Naive B cell (primary cell): ENCODE results near the gene JPH2. TPM values are rescaled to one million over a fixed set of nuclear protein-coding genes. Genes with fewer than 3 reads are reported as not detected.

Experiments used
- ATAC-seq, 2 donors: fragments of 150-1000 bp; cut with Tn5 transposase; 2 replicates each; pipeline ENCODE4 v1.10.0; 2021; ENCODE audit warnings: low read depth in 2 of 2, mild to moderate bottlenecking in 2 of 2, moderate library complexity in 2 of 2
- DNase-seq: peaks from one replicate; pipeline ENCODE4 v3.0.0; 2022
- H3K27ac Mint-ChIP-seq, 6 donors: one replicate each; pipeline ENCODE4 v1.8.0; 2020 to 2022; ENCODE audit warnings: mild to moderate bottlenecking in 6 of 6, mixed read lengths in 6 of 6, moderate library complexity in 5 of 6, inconsistent platforms in 2 of 6
- H3K27me3 Mint-ChIP-seq, 3 donors: one replicate each; pipeline ENCODE4 v1.8.0; 2021 to 2022; ENCODE audit warnings: mixed read lengths in 3 of 3, mild to moderate bottlenecking in 1 of 3
- H3K36me3 Mint-ChIP-seq, 2 donors: one replicate each; pipeline ENCODE4 v1.8.0; 2020 to 2022; ENCODE audit warnings: mixed read lengths in 2 of 2, inconsistent platforms in 1 of 2, mild to moderate bottlenecking in 1 of 2
- H3K4me1 Mint-ChIP-seq, 3 donors: one replicate each; pipeline ENCODE4 v1.8.0; 2020 to 2022; ENCODE audit warnings: mixed read lengths in 3 of 3, inconsistent platforms in 1 of 3, mild to moderate bottlenecking in 1 of 3, moderate library complexity in 1 of 3
- H3K4me3 Mint-ChIP-seq, 8 donors: one replicate each; pipeline ENCODE4 v1.8.0; 2020 to 2022; ENCODE audit warnings: mild to moderate bottlenecking in 8 of 8, mixed read lengths in 8 of 8, moderate library complexity in 8 of 8, inconsistent platforms in 2 of 8
- H3K9me3 Mint-ChIP-seq, 7 donors: one replicate each; pipeline ENCODE4 v1.8.0; 2020 to 2022; ENCODE audit warnings: mixed read lengths in 7 of 7, mild to moderate bottlenecking in 5 of 7, inconsistent platforms in 2 of 7, moderate library complexity in 1 of 7
- polyA plus RNA-seq, 6 donors: library from polyadenylated mRNA; unstranded; fragments of 300-500 nt; fragmentation: Illumina TruSeq; gene quantifications; one replicate each; pipeline ENCODE4 v1.2.3, GENCODE V29; 2021; ENCODE audit warnings: low read depth in 6 of 6

Gene JPH2
- polyA plus RNA-seq, 6 donors from 2014 or later = not detected

DNA sequence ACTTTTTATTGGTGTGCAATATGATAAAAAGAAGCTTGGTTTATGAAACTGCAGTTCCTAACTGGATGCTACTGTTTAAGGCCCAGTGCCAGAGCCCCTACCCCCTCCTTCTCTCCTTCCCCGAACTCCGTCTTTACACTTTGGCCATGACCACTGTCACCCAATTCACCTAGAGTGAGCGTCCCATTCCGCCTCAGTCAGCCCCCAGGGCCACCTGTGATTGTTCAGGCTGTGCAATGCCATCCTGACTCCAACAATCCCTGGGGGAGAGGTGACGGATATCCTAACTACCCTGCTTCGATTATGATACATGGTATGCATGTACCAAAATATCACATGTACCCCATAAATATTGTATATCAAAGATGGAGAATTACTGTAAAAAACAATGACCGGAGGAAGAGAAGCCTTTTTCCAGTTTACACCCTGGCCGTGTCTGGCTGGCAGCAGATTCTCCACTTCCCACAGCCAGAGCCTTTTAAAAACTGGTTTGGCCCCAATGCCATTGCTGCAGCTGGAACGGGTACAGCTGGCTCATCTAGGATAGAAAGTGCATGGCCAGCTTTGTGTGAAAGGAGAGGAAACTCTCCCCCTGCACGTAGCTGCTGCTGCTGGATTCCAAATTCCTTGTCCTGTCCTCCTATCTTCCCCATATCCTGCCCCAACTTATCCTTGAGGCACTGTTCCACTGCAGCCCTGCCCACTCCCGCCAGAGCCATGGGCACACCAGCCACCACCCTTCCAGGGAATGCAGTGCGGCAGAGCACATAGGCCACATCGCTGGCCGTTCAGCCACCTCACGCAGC is 99.7 kb downstream of the JPH2 start:
- Mint-ChIP-seq H3K27ac (no peak overlapping the region), H3K36me3 (no peaks in the 10 kb centered on the region), H3K4me1 (peaks cover 0 to 3% (median 0%) of the 10 kb centered on the region in 3 donors), H3K9me3 (peaks cover 0 to 2% (median 0%) of the 10 kb centered on the region in 7 donors), H3K27me3 (peaks cover 4 to 14% (median 8%) of the 10 kb centered on the region in 3 donors), H3K4me3 (no peak overlapping the region)
- no peak for DNase-seq
- ATAC-seq = no peak

- peaks cover 0 to 3% (median 0%) of the 10 kb centered on the region in 3 donors for H3K4me1 Mint-ChIP-seq
- no peak overlapping the region for H3K27ac Mint-ChIP-seq
- DNase-seq (no peak), ATAC-seq (no peak)
- peaks cover 4 to 11% (median 8%) of the 10 kb centered on the region in 3 donors for H3K27me3 Mint-ChIP-seq
- H3K4me3 Mint-ChIP-seq = no peak overlapping the region
- no peaks in the 10 kb centered on the region for H3K36me3 Mint-ChIP-seq
- H3K9me3 Mint-ChIP-seq = peaks cover 0 to 2% (median 0%) of the 10 kb centered on the region in 7 donors
Measured at GRCh38 chr20:44085616-44086434, 101.2 kb downstream of the JPH2 start.

DNA sequence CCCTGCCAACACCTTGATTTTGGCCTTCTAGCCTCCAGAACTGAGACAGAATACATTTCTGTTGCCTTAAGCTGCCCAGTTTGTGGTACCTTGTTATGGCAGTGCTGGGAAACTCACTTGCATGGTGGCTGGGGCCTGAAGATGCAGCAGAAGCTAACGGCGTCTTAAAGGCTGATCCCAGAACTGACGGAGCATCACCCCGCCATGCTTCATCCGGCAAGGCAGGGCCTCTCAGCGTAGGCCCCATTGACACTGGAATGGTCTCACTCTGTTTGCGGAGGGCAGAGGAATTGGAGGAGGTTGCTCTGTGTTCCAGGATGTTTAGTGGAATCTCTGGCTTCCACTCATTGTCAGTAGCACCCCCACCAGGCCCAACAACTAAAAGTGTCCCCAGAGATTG is 102.1 kb downstream of the JPH2 start:
- no peaks in the 10 kb centered on the region for H3K36me3 Mint-ChIP-seq
- peaks cover 0 to 2% (median 0%) of the 10 kb centered on the region in 7 donors for H3K9me3 Mint-ChIP-seq
- DNase-seq (no peak), ATAC-seq (no peak)
- peaks cover 0 to 2% (median 0%) of the 10 kb centered on the region in 3 donors for H3K4me1 Mint-ChIP-seq
- no peak overlapping the region for H3K27ac Mint-ChIP-seq
- H3K4me3 Mint-ChIP-seq = no peak overlapping the region
- peaks cover 4 to 11% (median 8%) of the 10 kb centered on the region in 3 donors for H3K27me3 Mint-ChIP-seq

DNA sequence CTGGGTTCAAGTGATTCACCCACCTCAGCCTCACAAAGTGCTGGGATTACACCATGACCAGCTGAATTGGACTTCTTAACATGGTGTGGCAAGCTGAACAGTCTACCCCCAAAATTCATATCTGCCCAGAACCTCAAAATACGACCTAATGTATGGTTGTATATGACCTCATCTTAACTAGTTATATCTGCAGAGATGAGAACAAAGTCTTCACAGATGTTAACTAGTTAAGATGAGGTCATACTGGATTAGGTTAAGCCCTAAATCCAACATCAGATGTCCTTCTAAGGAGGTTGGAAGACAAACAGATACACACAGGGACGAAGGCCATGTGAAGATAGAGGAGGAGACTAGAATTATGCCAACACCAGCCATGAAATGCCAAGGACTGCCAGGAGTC is 102.5 kb downstream of the JPH2 start:
- ATAC-seq (no peak), DNase-seq (no peak)
- Mint-ChIP-seq H3K36me3 (no peaks in the 10 kb centered on the region), H3K9me3 (peaks cover 0 to 2% (median 0%) of the 10 kb centered on the region in 7 donors), H3K27me3 (peaks cover 4 to 11% (median 8%) of the 10 kb centered on the region in 3 donors), H3K27ac (no peak overlapping the region), H3K4me3 (no peak overlapping the region), H3K4me1 (no peaks in the 10 kb centered on the region)

- no peak overlapping the region for H3K27ac Mint-ChIP-seq
- peaks cover 0 to 2% (median 0%) of the 10 kb centered on the region in 7 donors for H3K9me3 Mint-ChIP-seq
- ATAC-seq (no peak), DNase-seq (no peak)
- no peaks in the 10 kb centered on the region for H3K36me3 Mint-ChIP-seq
- no peak overlapping the region for H3K4me3 Mint-ChIP-seq
- peaks cover 4 to 11% (median 8%) of the 10 kb centered on the region in 3 donors for H3K27me3 Mint-ChIP-seq
- no peaks in the 10 kb centered on the region for H3K4me1 Mint-ChIP-seq
Measured at GRCh38 chr20:44083220-44083933, 103.6 kb downstream of the JPH2 start.

DNA sequence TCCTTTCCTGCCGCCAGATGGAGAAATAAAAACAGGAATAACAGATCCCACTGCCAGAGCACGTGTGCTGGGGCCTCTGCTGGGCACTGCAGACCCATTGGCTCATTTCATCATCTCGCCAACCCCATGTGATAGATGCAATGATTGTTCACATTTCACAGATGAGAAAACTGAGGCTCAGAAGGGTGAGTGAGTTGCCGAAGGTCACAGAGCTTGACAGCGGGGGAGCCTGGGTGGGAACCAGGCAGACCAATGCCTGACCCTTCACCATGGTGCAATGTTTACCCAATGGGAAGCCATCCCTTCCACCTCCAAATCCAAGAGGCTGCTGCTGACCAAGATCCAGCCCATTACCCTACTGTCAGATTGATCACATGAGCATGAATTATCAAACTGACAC is 105.1 kb downstream of the JPH2 start:
- Mint-ChIP-seq H3K36me3 (no peaks in the 10 kb centered on the region), H3K9me3 (peaks cover 0 to 2% (median 0%) of the 10 kb centered on the region in 7 donors), H3K4me1 (no peaks in the 10 kb centered on the region), H3K27me3 (peaks cover 0 to 3% (median 1%) of the 10 kb centered on the region in 3 donors), H3K4me3 (no peak overlapping the region), H3K27ac (peak overlapping the region in 1 of 6 donors; percentile 64)
- no peak for ATAC-seq
- DNase-seq = no peak

DNA sequence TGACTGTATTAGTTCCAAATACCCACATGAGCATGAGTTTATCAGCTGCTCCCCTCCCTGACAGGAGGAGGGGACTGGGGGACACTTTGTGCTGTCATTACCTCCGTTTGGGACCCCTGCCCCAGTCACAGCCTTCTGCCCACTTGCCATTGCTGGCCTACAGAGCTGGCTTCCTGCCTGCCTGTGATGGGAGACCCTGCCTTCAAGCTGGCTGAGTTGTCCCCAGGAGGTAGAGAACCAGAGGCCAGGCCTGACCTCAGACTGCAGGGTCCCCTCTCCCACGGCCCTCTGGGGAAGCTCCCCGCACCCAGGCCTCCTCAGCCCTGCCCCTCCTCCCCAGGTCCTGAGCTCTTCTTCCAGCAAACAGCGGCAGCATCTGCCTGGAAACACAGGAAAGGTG is 105.5 kb downstream of the JPH2 start:
- Mint-ChIP-seq H3K9me3 (peaks cover 0 to 2% (median 0%) of the 10 kb centered on the region in 7 donors), H3K27me3 (no peaks in the 10 kb centered on the region), H3K27ac (peak overlapping the region in 1 of 6 donors; percentile 64), H3K36me3 (no peaks in the 10 kb centered on the region), H3K4me3 (no peak overlapping the region), H3K4me1 (no peaks in the 10 kb centered on the region)
- DNase-seq (no peak), ATAC-seq (no peak)

DNA sequence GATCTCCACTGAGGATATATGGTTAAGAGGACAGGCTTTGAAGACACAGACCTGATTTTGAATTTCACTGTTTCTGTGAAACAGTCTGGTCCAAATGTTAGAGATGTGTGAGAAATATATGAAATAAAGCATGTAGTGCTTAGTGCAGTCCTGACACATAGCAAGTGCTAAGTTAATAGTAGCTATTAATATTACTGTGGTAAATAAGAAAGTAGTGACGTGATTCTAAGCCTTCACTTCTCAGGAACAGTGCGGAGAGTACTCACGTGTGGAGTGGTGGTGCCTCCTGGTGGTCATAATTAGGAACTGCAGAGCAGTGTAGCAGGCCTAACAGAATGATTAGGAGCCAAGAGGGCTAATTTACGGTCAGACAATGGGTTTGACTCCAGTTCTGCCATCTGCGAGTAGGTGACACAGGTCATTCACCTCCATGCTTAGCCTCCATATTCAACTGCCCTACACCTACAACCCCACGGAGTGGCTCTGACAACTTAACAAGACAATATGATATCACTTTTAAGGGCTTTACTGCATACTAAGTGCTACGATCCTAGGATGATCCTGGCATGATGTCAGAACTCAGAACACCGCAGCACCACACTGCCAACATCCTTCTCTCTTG is 106.2 kb downstream of the JPH2 start:
- Mint-ChIP-seq H3K4me1 (no peaks in the 10 kb centered on the region), H3K4me3 (no peak overlapping the region), H3K9me3 (peaks cover 0 to 2% (median 0%) of the 10 kb centered on the region in 7 donors), H3K27me3 (no peaks in the 10 kb centered on the region), H3K36me3 (no peaks in the 10 kb centered on the region), H3K27ac (no peak overlapping the region)
- ATAC-seq (peak; percentile 80 to 86), DNase-seq (peak; percentile 61)

GRCh38 chr20:44080064-44080463 is 106.9 kb downstream of the JPH2 start:
- Mint-ChIP-seq H3K36me3 (no peaks in the 10 kb centered on the region), H3K9me3 (peaks cover 0 to 2% (median 0%) of the 10 kb centered on the region in 7 donors), H3K4me1 (no peaks in the 10 kb centered on the region), H3K4me3 (no peak overlapping the region), H3K27me3 (no peaks in the 10 kb centered on the region), H3K27ac (peak overlapping the region in 1 of 6 donors; percentile 62)
- ATAC-seq (no peak), DNase-seq (no peak)

- Mint-ChIP-seq H3K36me3 (no peaks in the 10 kb centered on the region), H3K27me3 (no peaks in the 10 kb centered on the region), H3K4me3 (no peak overlapping the region), H3K9me3 (no peaks in the 10 kb centered on the region), H3K27ac (no peak overlapping the region), H3K4me1 (no peaks in the 10 kb centered on the region)
- DNase-seq = no peak
- no peak for ATAC-seq
Measured at GRCh38 chr20:44079291-44079690, 107.7 kb downstream of the JPH2 start.

DNA sequence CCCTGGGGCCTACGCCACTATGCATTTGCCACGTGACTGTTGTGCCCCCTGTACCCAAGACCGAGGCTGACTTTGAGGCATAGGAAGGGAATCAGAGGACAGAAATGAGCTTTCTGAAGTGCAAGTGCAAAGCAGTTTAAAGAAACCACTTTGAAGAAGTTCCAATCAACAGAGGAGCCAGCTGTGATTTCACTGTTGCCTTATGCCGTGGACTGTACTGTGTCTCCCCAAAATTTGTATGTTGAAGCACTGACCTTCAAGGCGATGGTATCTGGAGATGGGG is 111.1 kb downstream of the JPH2 start:
- peaks cover 5 to 7% (median 5%) of the 10 kb centered on the region in 3 donors for H3K4me1 Mint-ChIP-seq
- H3K9me3 Mint-ChIP-seq = no peaks in the 10 kb centered on the region
- H3K27me3 Mint-ChIP-seq = peaks cover 0 to 10% (median 6%) of the 10 kb centered on the region in 3 donors
- ATAC-seq (no peak), DNase-seq (no peak)
- no peaks in the 10 kb centered on the region for H3K36me3 Mint-ChIP-seq
- H3K4me3 Mint-ChIP-seq = no peak overlapping the region
- H3K27ac Mint-ChIP-seq = no peak overlapping the region

DNA sequence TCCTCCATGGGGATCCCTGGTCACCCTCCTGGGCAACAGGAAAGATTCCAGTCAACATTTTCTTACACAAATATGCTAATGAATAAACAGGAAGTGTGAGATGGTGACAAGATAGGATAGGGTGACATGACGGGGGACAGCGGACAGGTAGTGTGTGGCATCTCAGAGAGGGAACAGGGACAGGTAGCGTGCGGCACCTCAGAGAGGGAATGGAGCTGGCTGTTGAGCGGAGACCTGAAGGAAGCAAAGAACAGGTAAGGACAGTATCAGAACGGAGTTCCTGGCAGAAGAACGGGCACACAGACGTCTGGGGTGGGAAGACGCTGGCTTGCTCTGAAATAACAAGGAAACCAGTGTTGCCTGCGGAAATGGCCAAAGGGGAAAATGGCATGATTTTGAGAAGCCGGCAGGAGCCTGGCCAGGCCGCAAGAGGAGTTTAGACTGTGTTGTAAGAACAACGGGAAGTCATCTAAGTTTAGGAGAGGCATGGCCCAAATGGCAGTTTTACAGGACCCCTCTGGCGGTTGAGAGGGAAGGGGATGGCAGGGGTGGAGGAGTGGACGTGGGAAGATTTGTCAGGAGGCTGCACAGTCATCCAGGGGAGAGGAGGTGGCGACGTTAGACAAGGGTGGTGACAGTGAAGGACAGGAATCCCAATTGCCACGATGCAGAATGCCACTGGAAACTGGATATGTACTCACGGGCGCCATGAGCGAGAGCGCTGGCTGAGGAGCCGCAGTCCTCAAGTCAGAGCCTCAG is 111.6 kb downstream of the JPH2 start:
- Mint-ChIP-seq H3K9me3 (no peaks in the 10 kb centered on the region), H3K4me3 (no peak overlapping the region)
- DNase-seq = no peak

More for the DNA sequence above, 111.6 kb downstream of the JPH2 start:
- peaks cover 0 to 10% (median 7%) of the 10 kb centered on the region in 3 donors for H3K27me3 Mint-ChIP-seq
- H3K27ac Mint-ChIP-seq = no peak overlapping the region
- no peaks in the 10 kb centered on the region for H3K36me3 Mint-ChIP-seq
- peaks cover 6 to 8% (median 7%) of the 10 kb centered on the region in 3 donors for H3K4me1 Mint-ChIP-seq
- ATAC-seq = no peak
